Neuronal stem cell (in vitro differentiated cells): ENCODE measurements around the gene SPINT4.
"Not testable (repeated sequence)": the region's sequence is repeated elsewhere in the genome, so short reads cannot be mapped to it uniquely, and the experiment has no call there.

Source experiments
- DNase-seq: peaks from one replicate; pipeline ENCODE4 v3.0.0-alpha.2; 2013; ENCODE audit warnings: low spot score
- H2AFZ ChIP-seq: one replicate; pipeline ENCODE4 v1.6.1; 2013; ENCODE audit warnings: mild to moderate bottlenecking, low read length, inconsistent platforms
- H2AK5ac ChIP-seq: 2 replicates; pipeline ENCODE4 v1.6.1; 2013; ENCODE audit warnings: low read depth, mild to moderate bottlenecking, inconsistent platforms, low read length, moderate library complexity, mixed read lengths
- H2BK120ac ChIP-seq: 2 replicates; pipeline ENCODE4 v1.6.1; 2013; ENCODE audit warnings: low read depth, mild to moderate bottlenecking, inconsistent platforms, low read length, moderate library complexity, mixed read lengths
- H2BK12ac ChIP-seq: one replicate; pipeline ENCODE4 v1.6.1; 2013; ENCODE audit warnings: low read length, inconsistent platforms
- H2BK15ac ChIP-seq: 2 replicates; pipeline ENCODE4 v1.6.1; 2013; ENCODE audit warnings: mild to moderate bottlenecking, low read length, inconsistent platforms, mixed read lengths
- H2BK5ac ChIP-seq: one replicate; pipeline ENCODE4 v1.6.1; 2013; ENCODE audit warnings: inconsistent platforms, mild to moderate bottlenecking, low read length, moderate library complexity
- H3K14ac ChIP-seq: one replicate; pipeline ENCODE4 v1.6.1; 2013; ENCODE audit warnings: low read length, inconsistent platforms
- H3K18ac ChIP-seq: 2 replicates; pipeline ENCODE4 v1.6.1; 2013; ENCODE audit warnings: low read length, inconsistent platforms
- H3K23ac ChIP-seq: 2 replicates; pipeline ENCODE4 v1.6.1; 2013; ENCODE audit warnings: low read depth, mild to moderate bottlenecking, mixed read lengths, low read length, inconsistent platforms; ENCODE audit not compliant: poor library complexity
- H3K27ac ChIP-seq: replicated peaks from 3 replicates; pipeline ENCODE4 v1.5.1; 2013; ENCODE audit warnings: low read length, inconsistent platforms
- H3K27me3 ChIP-seq, 3 experiments: 2 replicates each; pipeline ENCODE4 v1.6.1; 2013; ENCODE audit warnings: low read length in 3 of 3, mild to moderate bottlenecking in 2 of 3, inconsistent platforms in 1 of 3, low read depth in 1 of 3, mixed read lengths in 1 of 3, moderate library complexity in 1 of 3; ENCODE audit not compliant: control insufficient read depth in 3 of 3, insufficient read depth in 3 of 3
- H3K36me3 ChIP-seq, 2 donors: replicated peaks in 1 of 2; 2 replicates each; pipeline ENCODE4 v1.6.1; 2013; ENCODE audit warnings: low read length in 2 of 2; ENCODE audit not compliant: control insufficient read depth in 2 of 2, insufficient read depth in 2 of 2
- H3K4ac ChIP-seq: 2 replicates; pipeline ENCODE4 v1.6.1; 2013; ENCODE audit warnings: inconsistent platforms, mild to moderate bottlenecking, low read length, moderate library complexity
- H3K4me1 ChIP-seq, 2 donors: 1 replicate in 1 of 2; 2 replicates in 1 of 2; pipeline ENCODE4 v1.6.1; 2013; ENCODE audit warnings: low read length in 2 of 2, low read depth in 1 of 2; ENCODE audit not compliant: control insufficient read depth in 2 of 2, insufficient read depth in 1 of 2
- H3K4me2 ChIP-seq: one replicate; pipeline ENCODE4 v1.6.1; 2013; ENCODE audit warnings: mild to moderate bottlenecking, low read length, inconsistent platforms; ENCODE audit not compliant: insufficient read depth, poor library complexity, severe bottlenecking
- H3K4me3 ChIP-seq, 2 donors: 2 replicates each; pipeline ENCODE4 v1.5.1; 2013; ENCODE audit warnings: low read length in 2 of 2, mild to moderate bottlenecking in 2 of 2, inconsistent platforms in 1 of 2, moderate library complexity in 1 of 2
- H3K79me1 ChIP-seq: one replicate; pipeline ENCODE4 v1.6.1; 2013; ENCODE audit warnings: low read depth, mild to moderate bottlenecking, inconsistent platforms, low read length, moderate library complexity
- H3K9ac ChIP-seq: one replicate; pipeline ENCODE4 v1.6.1; 2013; ENCODE audit warnings: mild to moderate bottlenecking, low read depth, low read length, inconsistent platforms; ENCODE audit not compliant: poor library complexity
- H3K9me3 ChIP-seq, 2 donors: replicated peaks in 1 of 2; 2 replicates each; pipeline versions ENCODE3 to v1.6.1; 2013; ENCODE audit warnings: low read length in 2 of 2, mild to moderate bottlenecking in 2 of 2, inconsistent platforms in 1 of 2, low read depth in 1 of 2, mixed read lengths in 1 of 2, moderate library complexity in 1 of 2; ENCODE audit not compliant: control insufficient read depth in 2 of 2, insufficient read depth in 1 of 2
- H4K8ac ChIP-seq: one replicate; pipeline ENCODE4 v1.6.1; 2013; ENCODE audit warnings: low read depth, mild to moderate bottlenecking, inconsistent platforms, low read length, moderate library complexity
- H4K91ac ChIP-seq: one replicate; pipeline ENCODE4 v1.6.1; 2013; ENCODE audit warnings: low read length, low read depth, mild to moderate bottlenecking, inconsistent platforms; ENCODE audit not compliant: poor library complexity
- WGBS, 2 donors: extraction: QIAGEN DNeasy Blood & Tissue Kit; methylation state at CpG; one replicate each; pipeline ENCODE4 v1.1.7; 2013; ENCODE audit warnings: missing lambda C conversion rate in 2 of 2, mixed read lengths in 1 of 2; ENCODE audit not compliant: insufficient read length in 2 of 2, insufficient replicate concordance in 1 of 2; ENCODE audit errors: extremely low coverage in 2 of 2; 5-methylcytosine and 5-hydroxymethylcytosine counted together

The SPINT4 gene

DNA sequence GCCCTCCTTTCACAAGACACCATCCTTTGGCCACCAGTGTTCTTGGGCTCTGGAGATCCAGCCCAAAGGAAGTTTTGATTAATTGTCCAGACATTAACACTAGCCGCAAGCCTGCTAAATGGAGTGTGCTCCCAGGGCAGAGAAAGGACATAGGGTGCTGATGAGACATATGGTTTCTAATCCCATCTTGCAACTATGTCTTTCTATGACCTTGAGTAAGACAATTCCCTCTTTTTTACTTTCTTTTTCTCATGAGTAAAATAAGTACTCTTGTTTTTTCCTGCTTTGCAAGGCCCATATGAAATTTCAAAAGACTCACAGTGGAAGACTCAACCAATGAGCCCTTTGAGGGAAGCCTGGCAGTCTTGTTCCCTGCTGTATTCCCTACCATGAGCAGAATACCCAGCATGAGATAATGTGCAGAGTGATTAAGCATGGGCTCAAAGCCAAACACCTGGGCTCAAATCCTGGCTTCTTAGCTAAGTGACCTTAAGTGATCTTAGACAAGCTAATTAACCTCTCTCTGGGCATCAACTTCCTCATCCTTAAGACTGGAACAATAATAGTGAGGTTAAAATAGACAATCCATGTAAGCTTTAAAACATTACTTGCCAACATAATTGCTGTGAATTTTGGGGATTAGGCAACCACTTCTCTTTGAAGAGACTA, 17.0 kb upstream of the SPINT4 start, which contains the start of gene WFDC10B:
WFDC10B (minus strand) TSS at position 51 of the 669 bp plus-strand sequence. CDS start 19,027 bp downstream, outside the sequence.
- Histone ChIP-seq H3K4ac (no peak within 1 kb of the TSS), H3K9me3 (no peaks in the 10 kb centered on the region), H3K9ac (no peak within 1 kb of the TSS), H3K18ac (no peak within 1 kb of the TSS), H3K36me3 (no peaks in the 10 kb centered on the region), H3K4me2 (no peak within 1 kb of the TSS), H2AK5ac (peak within 1 kb of the TSS; percentile 28), H2BK5ac (no peak within 1 kb of the TSS), H4K91ac (no peak within 1 kb of the TSS), H3K14ac (no peak within 1 kb of the TSS), H2BK120ac (no peak within 1 kb of the TSS), H3K27ac (no peak within 1 kb of the TSS), H4K8ac (no peak within 1 kb of the TSS), H3K79me1 (no peaks in the 10 kb centered on the region), H3K4me3 (no peak within 1 kb of the TSS), H3K27me3 (peaks cover 0 to 14% (median 0%) of the 10 kb centered on the region in 3 experiments), H3K23ac (no peak within 1 kb of the TSS), H2BK15ac (no peak within 1 kb of the TSS), H3K4me1 (peaks cover 0 to 2% of the 10 kb centered on the region in 2 donors), H2BK12ac (no peak within 1 kb of the TSS), H2AFZ (no peak within 1 kb of the TSS)
- no CpG with 5 or more reads among the region's 1 CpG for WGBS, 2 donors
- DNase-seq: no peak

DNA sequence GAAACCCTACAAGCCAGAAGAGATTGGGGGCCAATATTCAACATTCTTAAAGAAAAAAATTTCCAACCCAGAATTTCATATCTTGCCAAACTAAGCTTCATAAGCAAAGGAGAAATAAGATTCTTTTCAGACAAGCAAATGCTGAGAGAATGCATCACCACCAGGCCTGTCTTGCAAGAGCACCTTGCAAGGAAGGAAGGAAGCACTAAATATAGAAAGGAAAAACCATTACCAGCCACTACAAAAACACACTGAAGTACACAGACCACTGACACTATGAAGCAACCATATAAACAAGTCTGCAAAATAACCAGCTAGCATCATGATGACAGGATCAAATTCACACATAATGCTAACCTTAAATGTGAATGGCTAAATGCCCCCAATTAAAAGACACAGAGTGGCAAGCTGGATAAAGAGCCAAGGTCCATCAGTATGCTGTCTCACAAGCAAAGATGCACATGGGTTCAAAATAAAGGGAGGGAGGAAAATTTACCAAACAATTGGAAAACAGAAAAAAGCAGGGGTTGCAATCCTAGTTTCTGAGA, 5.9 kb upstream of the SPINT4 start:
- H2BK12ac ChIP-seq, DNase-seq, H3K4me1 ChIP-seq, H2BK15ac ChIP-seq, H3K4ac ChIP-seq, H3K18ac ChIP-seq, H3K9me3 ChIP-seq, H3K9ac ChIP-seq, H3K27ac ChIP-seq, H2AFZ ChIP-seq, H2BK5ac ChIP-seq, H3K23ac ChIP-seq, H2BK120ac ChIP-seq, H4K91ac ChIP-seq, H3K4me2 ChIP-seq, H3K14ac ChIP-seq, H2AK5ac ChIP-seq, H3K4me3 ChIP-seq, H3K36me3 ChIP-seq, H3K27me3 ChIP-seq, H3K79me1 ChIP-seq, H4K8ac ChIP-seq: not testable (repeated sequence)

DNA sequence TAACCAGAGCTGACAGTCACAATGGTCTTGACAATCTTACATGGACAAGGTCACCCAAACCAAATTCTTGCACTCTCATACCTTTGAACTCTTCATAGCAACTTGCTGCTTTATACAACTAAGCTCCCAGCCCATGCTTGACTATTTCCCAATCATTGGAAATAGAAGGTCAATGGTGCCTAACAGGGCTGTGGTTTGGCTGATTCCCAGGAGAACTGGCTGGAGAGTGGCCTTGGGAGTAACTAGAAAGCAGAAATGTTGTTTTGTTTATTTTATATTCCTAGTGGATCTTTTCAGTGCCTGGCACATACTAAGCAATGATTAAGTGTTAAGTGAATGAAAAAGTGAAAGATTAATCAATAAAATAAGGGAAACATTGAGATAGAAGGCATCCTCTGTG, 3.0 kb downstream of the SPINT4 start:
- Histone ChIP-seq H2BK12ac (no peak overlapping the region), H2BK15ac (no peak overlapping the region), H3K9me3 (no peaks in the 10 kb centered on the region), H3K4me2 (no peak overlapping the region), H3K9ac (no peak overlapping the region), H3K14ac (no peak overlapping the region), H3K4ac (no peak overlapping the region), H3K4me3 (no peak overlapping the region), H3K27ac (no peak overlapping the region), H4K91ac (no peak overlapping the region), H3K23ac (no peak overlapping the region), H2AFZ (no peak overlapping the region), H4K8ac (no peak overlapping the region), H2BK5ac (no peak overlapping the region), H3K27me3 (peaks cover 0 to 9% (median 2%) of the 10 kb centered on the region in 3 experiments), H3K4me1 (no peaks in the 10 kb centered on the region), H3K79me1 (no peaks in the 10 kb centered on the region), H2AK5ac (no peak overlapping the region), H3K18ac (no peak overlapping the region), H2BK120ac (no peak overlapping the region), H3K36me3 (peaks cover 0 to 2% of the 10 kb centered on the region in 2 donors)
- no peak for DNase-seq

DNA sequence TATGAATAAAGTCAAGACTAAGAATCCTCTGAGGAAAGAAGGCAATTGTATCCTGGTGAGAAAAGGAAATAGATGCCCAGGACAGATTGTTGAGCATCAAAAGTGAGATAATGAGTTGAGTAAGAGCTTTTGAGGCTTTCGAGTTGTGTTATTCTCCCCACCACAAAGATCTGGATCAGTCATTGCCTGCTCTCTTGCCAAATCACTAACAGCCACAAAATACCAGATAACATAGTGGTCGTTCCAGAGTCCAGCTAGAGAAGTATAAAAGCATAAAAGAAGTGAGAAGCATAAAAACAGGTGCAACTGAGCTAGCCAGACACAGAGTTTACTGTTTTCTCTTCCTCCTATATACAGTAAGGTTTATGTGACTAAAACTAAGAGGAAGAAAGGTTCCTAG, 4.9 kb downstream of the SPINT4 start:
- no peak for DNase-seq
- no peak overlapping the region for H2AFZ ChIP-seq
- no peak overlapping the region for H3K18ac ChIP-seq
- H2AK5ac ChIP-seq: no peak overlapping the region
- H3K9ac ChIP-seq: no peak overlapping the region
- H3K27ac ChIP-seq: no peak overlapping the region
- no peak overlapping the region for H4K8ac ChIP-seq
- no peak overlapping the region for H3K4me3 ChIP-seq
- peaks cover 0 to under 1% of the 10 kb centered on the region in 2 donors for H3K9me3 ChIP-seq
- H3K14ac ChIP-seq: no peak overlapping the region
- no peak overlapping the region for H4K91ac ChIP-seq
- peaks cover 0 to 9% (median 0%) of the 10 kb centered on the region in 3 experiments for H3K27me3 ChIP-seq
- no CpG with 5 or more reads among the region's 2 CpGs for WGBS, 2 donors
- no peak overlapping the region for H2BK12ac ChIP-seq
- H3K23ac ChIP-seq: no peak overlapping the region
- no peak overlapping the region for H2BK15ac ChIP-seq
- H3K4me1 ChIP-seq: no peaks in the 10 kb centered on the region
- no peak overlapping the region for H3K4ac ChIP-seq
- H3K36me3 ChIP-seq: no peaks in the 10 kb centered on the region
- H3K4me2 ChIP-seq: no peak overlapping the region
- no peak overlapping the region for H2BK5ac ChIP-seq
- no peak overlapping the region for H2BK120ac ChIP-seq
- H3K79me1 ChIP-seq: no peaks in the 10 kb centered on the region
